GM12873 (cell line): ENCODE data around the gene E2F1.

Experiments
- CTCF ChIP-seq: IDR thresholded peaks from 2 replicates; pipeline ENCODE4 v1.5.1; 2012; ENCODE audit warnings: low read depth, mild to moderate bottlenecking, moderate library complexity, low read length, control low read depth; ENCODE audit not compliant: insufficient read depth; ENCODE audit errors: missing control alignments

The E2F1 gene

DNA sequence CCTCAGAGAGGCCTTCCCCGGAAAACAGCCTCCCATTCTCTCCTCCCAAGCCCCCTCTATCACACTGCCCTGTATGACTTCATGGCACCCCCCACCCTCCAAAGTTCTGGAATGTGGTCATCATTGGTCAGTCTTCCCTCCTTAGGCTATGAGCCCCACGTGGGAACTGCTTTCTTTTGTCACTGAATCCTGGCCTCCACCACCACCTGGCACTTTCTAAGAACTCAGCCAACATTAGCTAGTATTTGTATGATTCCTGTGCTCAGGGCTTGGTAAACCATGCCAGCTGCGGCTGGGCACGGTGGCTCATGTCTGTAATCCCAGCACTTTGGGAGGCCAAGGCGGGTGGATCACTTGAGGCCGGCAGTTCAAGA is 8.4 kb upstream of the E2F1 start:
- no peak for TF ChIP-seq CTCF

- no peak for TF ChIP-seq CTCF
Measured at GRCh38 chr20:33693741-33694638, 7.8 kb upstream of the E2F1 start.

- TF ChIP-seq CTCF, result no peak
Measured at GRCh38 chr20:33693289-33693688, 7.1 kb upstream of the E2F1 start.

- no peak for TF ChIP-seq CTCF
Measured at GRCh38 chr20:33689973-33690372, 3.8 kb upstream of the E2F1 start.

- TF ChIP-seq CTCF, result no peak
Measured at GRCh38 chr20:33689493-33689892, 3.3 kb upstream of the E2F1 start.

- TF ChIP-seq CTCF, result no peak
Measured at GRCh38 chr20:33688938-33689424, 2.8 kb upstream of the E2F1 start.

GRCh38 chr20:33687993-33688937 is 2.1 kb upstream of the E2F1 start:
- no peak for TF ChIP-seq CTCF
